ENCODE data around the gene SCN1A.

SCN1A gene

GRCh38 chr2:166128156-166128505 is 311 bp upstream of the SCN1A start:
- Histone ChIP-seq H3K27ac (replicated peaks) (no peak overlapping the region), H3K27me3 (ENCODE audit: insufficient read depth, poor library complexity, severe bottlenecking) (peaks cover 5% of the 10 kb centered on the region), H3K4me3 (replicated peaks; ENCODE audit: insufficient read depth, low read length) (no peak overlapping the region)
- DNase-seq (ENCODE audit: low read depth in 1 of 2, low spot score in 1 of 2), result no peak
- TF ChIP-seq, protein P1, sequence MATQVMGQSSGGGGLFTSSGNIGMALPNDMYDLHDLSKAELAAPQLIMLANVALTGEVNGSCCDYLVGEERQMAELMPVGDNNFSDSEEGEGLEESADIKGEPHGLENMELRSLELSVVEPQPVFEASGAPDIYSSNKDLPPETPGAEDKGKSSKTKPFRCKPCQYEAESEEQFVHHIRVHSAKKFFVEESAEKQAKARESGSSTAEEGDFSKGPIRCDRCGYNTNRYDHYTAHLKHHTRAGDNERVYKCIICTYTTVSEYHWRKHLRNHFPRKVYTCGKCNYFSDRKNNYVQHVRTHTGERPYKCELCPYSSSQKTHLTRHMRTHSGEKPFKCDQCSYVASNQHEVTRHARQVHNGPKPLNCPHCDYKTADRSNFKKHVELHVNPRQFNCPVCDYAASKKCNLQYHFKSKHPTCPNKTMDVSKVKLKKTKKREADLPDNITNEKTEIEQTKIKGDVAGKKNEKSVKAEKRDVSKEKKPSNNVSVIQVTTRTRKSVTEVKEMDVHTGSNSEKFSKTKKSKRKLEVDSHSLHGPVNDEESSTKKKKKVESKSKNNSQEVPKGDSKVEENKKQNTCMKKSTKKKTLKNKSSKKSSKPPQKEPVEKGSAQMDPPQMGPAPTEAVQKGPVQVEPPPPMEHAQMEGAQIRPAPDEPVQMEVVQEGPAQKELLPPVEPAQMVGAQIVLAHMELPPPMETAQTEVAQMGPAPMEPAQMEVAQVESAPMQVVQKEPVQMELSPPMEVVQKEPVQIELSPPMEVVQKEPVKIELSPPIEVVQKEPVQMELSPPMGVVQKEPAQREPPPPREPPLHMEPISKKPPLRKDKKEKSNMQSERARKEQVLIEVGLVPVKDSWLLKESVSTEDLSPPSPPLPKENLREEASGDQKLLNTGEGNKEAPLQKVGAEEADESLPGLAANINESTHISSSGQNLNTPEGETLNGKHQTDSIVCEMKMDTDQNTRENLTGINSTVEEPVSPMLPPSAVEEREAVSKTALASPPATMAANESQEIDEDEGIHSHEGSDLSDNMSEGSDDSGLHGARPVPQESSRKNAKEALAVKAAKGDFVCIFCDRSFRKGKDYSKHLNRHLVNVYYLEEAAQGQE (IDR thresholded peaks at IDR 0.05; ENCODE audit: insufficient replicate concordance, low read depth), result no peak
- TF ChIP-seq SPI1 (IDR thresholded peaks at IDR 0.05; ENCODE audit: borderline replicate concordance, low read depth), result no peak
- no peak for TF ChIP-seq GABPA (IDR thresholded peaks at IDR 0.05; ENCODE audit: low read depth)
- TF ChIP-seq, protein P2, sequence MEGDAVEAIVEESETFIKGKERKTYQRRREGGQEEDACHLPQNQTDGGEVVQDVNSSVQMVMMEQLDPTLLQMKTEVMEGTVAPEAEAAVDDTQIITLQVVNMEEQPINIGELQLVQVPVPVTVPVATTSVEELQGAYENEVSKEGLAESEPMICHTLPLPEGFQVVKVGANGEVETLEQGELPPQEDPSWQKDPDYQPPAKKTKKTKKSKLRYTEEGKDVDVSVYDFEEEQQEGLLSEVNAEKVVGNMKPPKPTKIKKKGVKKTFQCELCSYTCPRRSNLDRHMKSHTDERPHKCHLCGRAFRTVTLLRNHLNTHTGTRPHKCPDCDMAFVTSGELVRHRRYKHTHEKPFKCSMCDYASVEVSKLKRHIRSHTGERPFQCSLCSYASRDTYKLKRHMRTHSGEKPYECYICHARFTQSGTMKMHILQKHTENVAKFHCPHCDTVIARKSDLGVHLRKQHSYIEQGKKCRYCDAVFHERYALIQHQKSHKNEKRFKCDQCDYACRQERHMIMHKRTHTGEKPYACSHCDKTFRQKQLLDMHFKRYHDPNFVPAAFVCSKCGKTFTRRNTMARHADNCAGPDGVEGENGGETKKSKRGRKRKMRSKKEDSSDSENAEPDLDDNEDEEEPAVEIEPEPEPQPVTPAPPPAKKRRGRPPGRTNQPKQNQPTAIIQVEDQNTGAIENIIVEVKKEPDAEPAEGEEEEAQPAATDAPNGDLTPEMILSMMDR (IDR thresholded peaks at IDR 0.05; ENCODE audit: insufficient read depth, low read length), result no peak
- no peak for TF ChIP-seq POLR2AphosphoS5 (IDR thresholded peaks at IDR 0.05; ENCODE audit: low read depth)

GRCh38 chr2:166126007-166126639 is 1.7 kb downstream of the SCN1A start:
- H3K27me3 ChIP-seq (ENCODE audit: insufficient read depth, poor library complexity, severe bottlenecking), result peaks cover 2% of the 10 kb centered on the region
- TF ChIP-seq, protein P2 (IDR thresholded peaks at IDR 0.05; ENCODE audit: insufficient read depth, low read length), result no peak
- TF ChIP-seq POLR2AphosphoS5 (IDR thresholded peaks at IDR 0.05; ENCODE audit: low read depth), result no peak
- TF ChIP-seq SPI1 (IDR thresholded peaks at IDR 0.05; ENCODE audit: borderline replicate concordance, low read depth), result no peak
- no peak for TF ChIP-seq GABPA (IDR thresholded peaks at IDR 0.05; ENCODE audit: low read depth)
- TF ChIP-seq, protein P1 (IDR thresholded peaks at IDR 0.05; ENCODE audit: insufficient replicate concordance, low read depth), result no peak
- DNase-seq (ENCODE audit: low read depth in 1 of 2, low spot score in 1 of 2), result no peak
- H3K4me3 ChIP-seq (replicated peaks; ENCODE audit: insufficient read depth, low read length), result no peak overlapping the region
- H3K27ac ChIP-seq (replicated peaks), result no peak overlapping the region

- no peak overlapping the region for H3K27ac ChIP-seq (replicated peaks)
- peaks cover 2% of the 10 kb centered on the region for H3K27me3 ChIP-seq (ENCODE audit: insufficient read depth, poor library complexity, severe bottlenecking)
- TF ChIP-seq, protein P2 (IDR thresholded peaks at IDR 0.05; ENCODE audit: insufficient read depth, low read length), result no peak
- TF ChIP-seq GABPA (IDR thresholded peaks at IDR 0.05; ENCODE audit: low read depth) (no peak), SPI1 (IDR thresholded peaks at IDR 0.05; ENCODE audit: borderline replicate concordance, low read depth) (no peak), POLR2AphosphoS5 (IDR thresholded peaks at IDR 0.05; ENCODE audit: low read depth) (no peak)
- TF ChIP-seq, protein P1 (IDR thresholded peaks at IDR 0.05; ENCODE audit: insufficient replicate concordance, low read depth), result no peak
- DNase-seq (ENCODE audit: low read depth in 1 of 2, low spot score in 1 of 2), result no peak
- no peak overlapping the region for H3K4me3 ChIP-seq (replicated peaks; ENCODE audit: insufficient read depth, low read length)
Measured at GRCh38 chr2:166125557-166125956, 2.3 kb downstream of the SCN1A start.

Data from HL-60 (cell line).